GM23338 (cell line): ENCODE data around the gene TANGO2. TPM values are rescaled to one million over a fixed set of nuclear protein-coding genes. Genes with fewer than 3 reads are reported as not detected.

Experiments
- ATAC-seq: fragments of 200-7000 bp; cut with Tn5 transposase; 3 replicates; pipeline ENCODE4 v1.9.1; 2020
- DNase-seq: peaks from one replicate; pipeline ENCODE4 v3.0.0-alpha.2; 2015; ENCODE audit warnings: low spot score
- H2AFZ ChIP-seq: fragments of 200-600 bp; sonication (generic); 2 replicates; pipeline ENCODE4 v1.8.0; 2016; ENCODE audit warnings: antibody characterized with exemption, mild to moderate bottlenecking, moderate library complexity
- H3F3A ChIP-seq: fragments of 200-600 bp; sonication (generic); replicated peaks from 2 replicates; pipeline ENCODE4 v1.8.0; 2017; ENCODE audit warnings: antibody characterized with exemption, mixed run types, low read depth
- H3K27ac ChIP-seq: fragments of 200-600 bp; sonication (generic); 2 replicates; pipeline ENCODE4 v1.6.1; 2016; ENCODE audit warnings: low read depth
- H3K27me3 ChIP-seq: fragments of 200-600 bp; sonication (generic); 2 replicates; pipeline ENCODE4 v1.8.0; 2016; ENCODE audit warnings: mild to moderate bottlenecking, mixed run types, moderate library complexity; ENCODE audit not compliant: insufficient read depth
- H3K36me3 ChIP-seq: fragments of 200-600 bp; sonication (generic); 2 replicates; pipeline ENCODE4 v1.8.0; 2016; ENCODE audit warnings: mild to moderate bottlenecking; ENCODE audit not compliant: insufficient read depth
- H3K4me1 ChIP-seq: fragments of 200-600 bp; sonication (generic); 2 replicates; pipeline ENCODE4 v1.8.0; 2016; ENCODE audit warnings: mild to moderate bottlenecking, moderate library complexity; ENCODE audit not compliant: insufficient read depth
- H3K4me2 ChIP-seq: fragments of 200-600 bp; sonication (generic); 2 replicates; pipeline ENCODE4 v1.7.1; 2017; ENCODE audit warnings: mixed run types
- H3K4me3 ChIP-seq: fragments of 200-600 bp; sonication (generic); 2 replicates; pipeline ENCODE4 v1.6.1; 2016; ENCODE audit warnings: mixed run types
- H3K79me2 ChIP-seq: fragments of 200-600 bp; sonication (generic); replicated peaks from 2 replicates; pipeline ENCODE4 v1.8.0; 2017; ENCODE audit warnings: mild to moderate bottlenecking; ENCODE audit not compliant: insufficient read depth
- H3K9me2 ChIP-seq: fragments of 200-600 bp; sonication (generic); 2 replicates; pipeline ENCODE4 v1.8.0; 2017; ENCODE audit not compliant: insufficient read depth
- H4K20me1 ChIP-seq: fragments of 200-600 bp; sonication (generic); replicated peaks from 2 replicates; pipeline ENCODE4 v1.8.0; 2017; ENCODE audit warnings: mild to moderate bottlenecking; ENCODE audit not compliant: insufficient read depth
- H3K27ac Mint-ChIP-seq: 2 replicates; pipeline ENCODE4 v1.8.0; 2020; ENCODE audit warnings: inconsistent platforms, mild to moderate bottlenecking, moderate library complexity, mixed read lengths
- H3K27me3 Mint-ChIP-seq: 3 replicates; pipeline ENCODE4 v1.8.0; 2022; ENCODE audit warnings: low read depth, mild to moderate bottlenecking, moderate library complexity, mixed read lengths, inconsistent platforms; ENCODE audit not compliant: insufficient read depth, poor library complexity
- H3K36me3 Mint-ChIP-seq: 3 replicates; pipeline ENCODE4 v1.8.0; 2021; ENCODE audit warnings: low read depth, mild to moderate bottlenecking, inconsistent platforms, moderate library complexity, mixed read lengths
- H3K4me1 Mint-ChIP-seq: 3 replicates; pipeline ENCODE4 v1.8.0; 2020; ENCODE audit warnings: mild to moderate bottlenecking, inconsistent platforms, mixed read lengths
- H3K4me3 Mint-ChIP-seq: 3 replicates; pipeline ENCODE4 v1.8.0; 2021; ENCODE audit warnings: moderate library complexity, mild to moderate bottlenecking, inconsistent platforms, mixed read lengths
- H3K9me3 Mint-ChIP-seq: 3 replicates; pipeline ENCODE4 v1.8.0; 2020; ENCODE audit warnings: moderate library complexity, mild to moderate bottlenecking, inconsistent platforms, mixed read lengths
- EZH2 ChIP-seq: fragments of 200-600 bp; sonication (generic); IDR thresholded peaks from one replicate; pipeline ENCODE4 v1.8.0; 2017; ENCODE audit warnings: antibody characterized with exemption, mild to moderate bottlenecking, low read depth; ENCODE audit not compliant: unreplicated experiment
- STAT1 ChIP-seq: IDR thresholded peaks from one replicate; pipeline ENCODE4 v1.6.1; 2016; ENCODE audit warnings: antibody characterized with exemption; ENCODE audit not compliant: unreplicated experiment
- ZNF331 ChIP-seq: fragments of 250-450 bp; sonication (Bioruptor Pico); IDR thresholded peaks from 2 replicates; pipeline ENCODE4 v1.5.0; 2020; ENCODE audit warnings: low read depth, mild to moderate bottlenecking, moderate library complexity
- polyA plus RNA-seq: library from polyadenylated mRNA; unstranded; fragments of >200 nt; fragmentation: Nextera tagmentation; extraction: Ambion mirVana; gene quantifications from 2 replicates; pipeline ENCODE4 v1.2.1, GENCODE V29; 2016
- total RNA-seq: library from RNA; depleted of rRNA; stranded (reverse); fragments of >200 nt; shearing (Covaris generic); gene quantifications from 2 replicates; pipeline ENCODE4 v1.2.3, GENCODE V29; 2014
- TF ChIP-seq, protein P1 (sequence below), 2 experiments: fragments of 200-600 bp in 1 of 2; sonication (generic) in 1 of 2; conservative IDR thresholded peaks; 2 replicates each; pipeline versions ENCODE4 v1.5.1 to v1.6.1; 2016 to 2017; ENCODE audit warnings: antibody characterized with exemption in 2 of 2, low read depth in 2 of 2, mild to moderate bottlenecking in 2 of 2, moderate library complexity in 1 of 2
- TF ChIP-seq, protein P2 (sequence below): IDR thresholded peaks from 2 replicates; pipeline ENCODE4 v1.6.1; 2016; ENCODE audit warnings: antibody characterized with exemption
- TF ChIP-seq, protein P3 (sequence below): IDR thresholded peaks from one replicate; pipeline ENCODE4 v1.6.1; 2018; ENCODE audit warnings: antibody characterized with exemption; ENCODE audit not compliant: unreplicated experiment

Gene TANGO2
- total and polyA plus RNA-seq, 2 experiments from 2014 or later = 6.9 to 15.0 TPM

DNA sequence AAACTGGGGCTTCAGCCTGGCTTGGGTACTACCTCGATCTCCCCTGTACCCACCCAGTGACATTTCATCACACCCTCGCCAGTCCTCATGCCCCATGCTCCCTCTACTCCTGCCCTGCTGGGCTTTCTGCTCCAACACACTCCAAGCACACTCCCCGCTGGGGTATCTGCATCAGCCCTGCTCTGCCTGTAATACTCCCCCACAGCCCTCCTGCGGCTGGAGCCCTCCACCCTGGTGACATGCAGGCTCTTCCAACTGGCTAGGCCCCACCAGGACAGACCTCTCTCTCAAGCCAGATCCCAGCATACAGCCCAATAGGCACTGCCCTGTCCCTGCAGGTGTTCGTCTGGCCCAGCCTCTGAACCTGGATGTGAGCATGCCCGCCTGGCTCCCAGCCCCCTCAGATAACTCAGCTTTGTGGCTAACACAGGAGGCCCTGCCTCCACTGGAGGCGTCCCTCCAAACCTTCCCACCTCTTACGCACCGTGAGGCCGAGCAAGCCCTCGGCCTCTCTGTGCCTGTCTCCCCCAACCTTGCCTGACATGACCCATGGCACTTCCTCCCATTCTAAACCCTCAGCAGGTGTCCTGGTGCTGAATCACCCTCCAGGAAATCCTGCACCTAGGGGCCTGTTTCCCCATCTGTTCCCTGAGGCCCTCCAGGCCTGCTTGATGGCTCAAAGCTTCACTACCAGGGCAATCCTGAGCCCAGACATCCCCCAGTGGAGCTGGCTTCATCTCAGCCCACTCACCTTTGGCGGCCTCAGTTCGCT is 45.8 kb upstream of the TANGO2 start (continued):
- no peak for TF ChIP-seq STAT1
- TF ChIP-seq, protein P1, sequence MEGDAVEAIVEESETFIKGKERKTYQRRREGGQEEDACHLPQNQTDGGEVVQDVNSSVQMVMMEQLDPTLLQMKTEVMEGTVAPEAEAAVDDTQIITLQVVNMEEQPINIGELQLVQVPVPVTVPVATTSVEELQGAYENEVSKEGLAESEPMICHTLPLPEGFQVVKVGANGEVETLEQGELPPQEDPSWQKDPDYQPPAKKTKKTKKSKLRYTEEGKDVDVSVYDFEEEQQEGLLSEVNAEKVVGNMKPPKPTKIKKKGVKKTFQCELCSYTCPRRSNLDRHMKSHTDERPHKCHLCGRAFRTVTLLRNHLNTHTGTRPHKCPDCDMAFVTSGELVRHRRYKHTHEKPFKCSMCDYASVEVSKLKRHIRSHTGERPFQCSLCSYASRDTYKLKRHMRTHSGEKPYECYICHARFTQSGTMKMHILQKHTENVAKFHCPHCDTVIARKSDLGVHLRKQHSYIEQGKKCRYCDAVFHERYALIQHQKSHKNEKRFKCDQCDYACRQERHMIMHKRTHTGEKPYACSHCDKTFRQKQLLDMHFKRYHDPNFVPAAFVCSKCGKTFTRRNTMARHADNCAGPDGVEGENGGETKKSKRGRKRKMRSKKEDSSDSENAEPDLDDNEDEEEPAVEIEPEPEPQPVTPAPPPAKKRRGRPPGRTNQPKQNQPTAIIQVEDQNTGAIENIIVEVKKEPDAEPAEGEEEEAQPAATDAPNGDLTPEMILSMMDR (conservative IDR thresholded peaks at IDR 0.05; ENCODE audit: low read depth in 2 of 2) = no peak
- TF ChIP-seq, protein P2, sequence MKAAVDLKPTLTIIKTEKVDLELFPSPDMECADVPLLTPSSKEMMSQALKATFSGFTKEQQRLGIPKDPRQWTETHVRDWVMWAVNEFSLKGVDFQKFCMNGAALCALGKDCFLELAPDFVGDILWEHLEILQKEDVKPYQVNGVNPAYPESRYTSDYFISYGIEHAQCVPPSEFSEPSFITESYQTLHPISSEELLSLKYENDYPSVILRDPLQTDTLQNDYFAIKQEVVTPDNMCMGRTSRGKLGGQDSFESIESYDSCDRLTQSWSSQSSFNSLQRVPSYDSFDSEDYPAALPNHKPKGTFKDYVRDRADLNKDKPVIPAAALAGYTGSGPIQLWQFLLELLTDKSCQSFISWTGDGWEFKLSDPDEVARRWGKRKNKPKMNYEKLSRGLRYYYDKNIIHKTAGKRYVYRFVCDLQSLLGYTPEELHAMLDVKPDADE = no peak

- TF ChIP-seq ZNF331 (CRISPR knock-in tag) (no peak), EZH2 (no peak)
- TF ChIP-seq, protein P3, sequence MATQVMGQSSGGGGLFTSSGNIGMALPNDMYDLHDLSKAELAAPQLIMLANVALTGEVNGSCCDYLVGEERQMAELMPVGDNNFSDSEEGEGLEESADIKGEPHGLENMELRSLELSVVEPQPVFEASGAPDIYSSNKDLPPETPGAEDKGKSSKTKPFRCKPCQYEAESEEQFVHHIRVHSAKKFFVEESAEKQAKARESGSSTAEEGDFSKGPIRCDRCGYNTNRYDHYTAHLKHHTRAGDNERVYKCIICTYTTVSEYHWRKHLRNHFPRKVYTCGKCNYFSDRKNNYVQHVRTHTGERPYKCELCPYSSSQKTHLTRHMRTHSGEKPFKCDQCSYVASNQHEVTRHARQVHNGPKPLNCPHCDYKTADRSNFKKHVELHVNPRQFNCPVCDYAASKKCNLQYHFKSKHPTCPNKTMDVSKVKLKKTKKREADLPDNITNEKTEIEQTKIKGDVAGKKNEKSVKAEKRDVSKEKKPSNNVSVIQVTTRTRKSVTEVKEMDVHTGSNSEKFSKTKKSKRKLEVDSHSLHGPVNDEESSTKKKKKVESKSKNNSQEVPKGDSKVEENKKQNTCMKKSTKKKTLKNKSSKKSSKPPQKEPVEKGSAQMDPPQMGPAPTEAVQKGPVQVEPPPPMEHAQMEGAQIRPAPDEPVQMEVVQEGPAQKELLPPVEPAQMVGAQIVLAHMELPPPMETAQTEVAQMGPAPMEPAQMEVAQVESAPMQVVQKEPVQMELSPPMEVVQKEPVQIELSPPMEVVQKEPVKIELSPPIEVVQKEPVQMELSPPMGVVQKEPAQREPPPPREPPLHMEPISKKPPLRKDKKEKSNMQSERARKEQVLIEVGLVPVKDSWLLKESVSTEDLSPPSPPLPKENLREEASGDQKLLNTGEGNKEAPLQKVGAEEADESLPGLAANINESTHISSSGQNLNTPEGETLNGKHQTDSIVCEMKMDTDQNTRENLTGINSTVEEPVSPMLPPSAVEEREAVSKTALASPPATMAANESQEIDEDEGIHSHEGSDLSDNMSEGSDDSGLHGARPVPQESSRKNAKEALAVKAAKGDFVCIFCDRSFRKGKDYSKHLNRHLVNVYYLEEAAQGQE = no peak
- Histone ChIP-seq H4K20me1 (no peaks in the 10 kb centered on the region; the same call in 1 of the 2 replicates), H3K27ac (0 out of 2 replicates have a peak overlapping the region, but pooled peaks have one; percentile 69), H3K4me1 (peaks cover 10% of the 10 kb centered on the region), H3F3A (0 out of 2 replicates have a peak, but pooled peaks cover 3% of the 10 kb centered on the region), H3K4me2 (no peak overlapping the region), H2AFZ (no peak overlapping the region), H3K27me3 (no peaks in the 10 kb centered on the region), H3K9me2 (no peaks in the 10 kb centered on the region), H3K79me2 (no peaks in the 10 kb centered on the region), H3K4me3 (no peak overlapping the region), H3K36me3 (0 out of 2 replicates have a peak, but pooled peaks cover 4% of the 10 kb centered on the region)
- H3K9me3 Mint-ChIP-seq = no peaks in the 10 kb centered on the region
- DNase-seq (no peak), ATAC-seq (no peak)
- H3K27ac Mint-ChIP-seq = peak overlapping the region; percentile 90
- H3K4me1 Mint-ChIP-seq = peaks cover 17% of the 10 kb centered on the region
- peaks cover 27% of the 10 kb centered on the region for H3K36me3 Mint-ChIP-seq
- peak overlapping the region; percentile 28; the same call in 2 of the 3 replicates for H3K4me3 Mint-ChIP-seq
- peaks cover 3% of the 10 kb centered on the region for H3K27me3 Mint-ChIP-seq
These were observed 45.2 kb upstream of the TANGO2 start for GRCh38 chr22:19975707-19976035.
